NB4 (cell line): ENCODE results near the gene LMCD1.

Experiments
- POLR2A ChIP-seq: IDR thresholded peaks from 2 replicates; pipeline ENCODE4 v1.6.1; 2011; ENCODE audit warnings: mild to moderate bottlenecking; ENCODE audit not compliant: insufficient read length; ENCODE audit errors: extremely low read depth
- TF ChIP-seq, protein P1 (sequence below): IDR thresholded peaks from one replicate; pipeline ENCODE4 v1.5.1; 2012; ENCODE audit warnings: low read depth, low read length
- TF ChIP-seq, protein P2 (sequence below): IDR thresholded peaks from 2 replicates; pipeline ENCODE4 v1.6.1; 2011; ENCODE audit warnings: low read depth, low read length

DNA sequence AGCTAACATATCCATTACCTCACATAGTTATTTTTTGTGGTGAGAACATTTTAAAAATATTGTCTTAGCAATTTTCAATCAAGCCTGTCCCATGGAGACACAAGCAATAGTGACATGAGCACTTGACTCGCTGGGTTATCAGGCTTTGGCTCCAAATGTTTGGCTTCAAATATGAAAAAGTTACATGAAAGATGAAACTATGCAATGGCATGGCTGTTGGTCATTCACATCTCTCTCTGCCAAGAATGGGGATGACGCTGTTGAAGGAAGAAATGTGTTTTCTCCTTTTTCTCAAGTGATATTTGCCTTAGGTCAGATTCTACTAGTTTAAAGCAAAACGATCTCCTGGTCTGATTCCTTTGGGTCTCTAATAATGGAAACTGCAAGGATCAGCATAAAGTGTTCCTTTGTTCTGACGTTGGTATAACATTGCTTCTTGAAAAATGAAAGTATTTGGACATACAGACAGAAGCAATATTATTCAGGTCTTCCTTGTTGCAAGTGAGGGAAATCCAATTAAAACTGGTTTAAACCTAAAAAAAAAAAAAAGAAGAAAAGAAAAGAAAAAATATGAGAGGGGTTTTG is 71.8 kb downstream of the LMCD1 start:
- TF ChIP-seq, protein P1, sequence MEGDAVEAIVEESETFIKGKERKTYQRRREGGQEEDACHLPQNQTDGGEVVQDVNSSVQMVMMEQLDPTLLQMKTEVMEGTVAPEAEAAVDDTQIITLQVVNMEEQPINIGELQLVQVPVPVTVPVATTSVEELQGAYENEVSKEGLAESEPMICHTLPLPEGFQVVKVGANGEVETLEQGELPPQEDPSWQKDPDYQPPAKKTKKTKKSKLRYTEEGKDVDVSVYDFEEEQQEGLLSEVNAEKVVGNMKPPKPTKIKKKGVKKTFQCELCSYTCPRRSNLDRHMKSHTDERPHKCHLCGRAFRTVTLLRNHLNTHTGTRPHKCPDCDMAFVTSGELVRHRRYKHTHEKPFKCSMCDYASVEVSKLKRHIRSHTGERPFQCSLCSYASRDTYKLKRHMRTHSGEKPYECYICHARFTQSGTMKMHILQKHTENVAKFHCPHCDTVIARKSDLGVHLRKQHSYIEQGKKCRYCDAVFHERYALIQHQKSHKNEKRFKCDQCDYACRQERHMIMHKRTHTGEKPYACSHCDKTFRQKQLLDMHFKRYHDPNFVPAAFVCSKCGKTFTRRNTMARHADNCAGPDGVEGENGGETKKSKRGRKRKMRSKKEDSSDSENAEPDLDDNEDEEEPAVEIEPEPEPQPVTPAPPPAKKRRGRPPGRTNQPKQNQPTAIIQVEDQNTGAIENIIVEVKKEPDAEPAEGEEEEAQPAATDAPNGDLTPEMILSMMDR, result no peak
- TF ChIP-seq POLR2A, result no peak
- TF ChIP-seq, protein P2, sequence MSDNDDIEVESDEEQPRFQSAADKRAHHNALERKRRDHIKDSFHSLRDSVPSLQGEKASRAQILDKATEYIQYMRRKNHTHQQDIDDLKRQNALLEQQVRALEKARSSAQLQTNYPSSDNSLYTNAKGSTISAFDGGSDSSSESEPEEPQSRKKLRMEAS, result no peak
